Stomach (tissue), 4 donors: ENCODE data around the gene ZC3H6.
"Not testable (repeated sequence)": the region's sequence is repeated elsewhere in the genome, so short reads cannot be mapped to it uniquely, and the experiment has no call there.

Experiments
- EP300 ChIP-seq: sonication (generic); formaldehyde crosslinking; IDR thresholded peaks from one replicate; pipeline ENCODE4 v1.6.1; 2017; ENCODE audit warnings: antibody characterized with exemption
- POLR2A ChIP-seq, 4 donors: fragments of 450-650 bp; IDR thresholded peaks; one replicate each; pipeline ENCODE4 v1.6.1; 2016; ENCODE audit warnings: antibody characterized with exemption in 4 of 4, control low read depth in 2 of 4, mild to moderate bottlenecking in 1 of 4, moderate library complexity in 1 of 4
- POLR2AphosphoS5 ChIP-seq, 3 donors: sonication (generic); formaldehyde crosslinking; IDR thresholded peaks; one replicate each; pipeline ENCODE4 v1.6.1; 2016; ENCODE audit warnings: antibody characterized with exemption in 3 of 3
- TF ChIP-seq, protein P1 (sequence below), 7 experiments: fragments of 450-650 bp in 4 of 7; fragments of 200-600 bp in 3 of 7; sonication (generic) in 3 of 7; IDR thresholded peaks; one replicate each; pipeline ENCODE4 v1.5.1; 2016 to 2019; ENCODE audit warnings: antibody characterized with exemption in 7 of 7, control low read depth in 2 of 7, mild to moderate bottlenecking in 1 of 7

- TF ChIP-seq, protein P1, sequence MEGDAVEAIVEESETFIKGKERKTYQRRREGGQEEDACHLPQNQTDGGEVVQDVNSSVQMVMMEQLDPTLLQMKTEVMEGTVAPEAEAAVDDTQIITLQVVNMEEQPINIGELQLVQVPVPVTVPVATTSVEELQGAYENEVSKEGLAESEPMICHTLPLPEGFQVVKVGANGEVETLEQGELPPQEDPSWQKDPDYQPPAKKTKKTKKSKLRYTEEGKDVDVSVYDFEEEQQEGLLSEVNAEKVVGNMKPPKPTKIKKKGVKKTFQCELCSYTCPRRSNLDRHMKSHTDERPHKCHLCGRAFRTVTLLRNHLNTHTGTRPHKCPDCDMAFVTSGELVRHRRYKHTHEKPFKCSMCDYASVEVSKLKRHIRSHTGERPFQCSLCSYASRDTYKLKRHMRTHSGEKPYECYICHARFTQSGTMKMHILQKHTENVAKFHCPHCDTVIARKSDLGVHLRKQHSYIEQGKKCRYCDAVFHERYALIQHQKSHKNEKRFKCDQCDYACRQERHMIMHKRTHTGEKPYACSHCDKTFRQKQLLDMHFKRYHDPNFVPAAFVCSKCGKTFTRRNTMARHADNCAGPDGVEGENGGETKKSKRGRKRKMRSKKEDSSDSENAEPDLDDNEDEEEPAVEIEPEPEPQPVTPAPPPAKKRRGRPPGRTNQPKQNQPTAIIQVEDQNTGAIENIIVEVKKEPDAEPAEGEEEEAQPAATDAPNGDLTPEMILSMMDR (IDR thresholded peaks at IDR 0.05), result not testable (repeated sequence)
- TF ChIP-seq EP300; POLR2A (IDR thresholded peaks at IDR 0.05); POLR2AphosphoS5 (IDR thresholded peaks at IDR 0.05): not testable (repeated sequence)
These were observed 8.1 kb downstream of the ZC3H6 start for GRCh38 chr2:112283535-112283934.
